K562 (cell line): Measurements from ENCODE around the gene CAMK2D.

Experiments used
- GATAD2B ChIP-seq: fragments of 450-650 bp; IDR thresholded peaks from 2 replicates; pipeline ENCODE4 v1.6.1; 2017; ENCODE audit warnings: mild to moderate bottlenecking, borderline replicate concordance
- POLR2AphosphoS5 ChIP-seq: IDR thresholded peaks from 2 replicates; pipeline ENCODE4 v1.6.1; 2011; ENCODE audit warnings: mild to moderate bottlenecking, low read depth, low read length, moderate library complexity; ENCODE audit not compliant: control insufficient read depth, insufficient read depth

DNA sequence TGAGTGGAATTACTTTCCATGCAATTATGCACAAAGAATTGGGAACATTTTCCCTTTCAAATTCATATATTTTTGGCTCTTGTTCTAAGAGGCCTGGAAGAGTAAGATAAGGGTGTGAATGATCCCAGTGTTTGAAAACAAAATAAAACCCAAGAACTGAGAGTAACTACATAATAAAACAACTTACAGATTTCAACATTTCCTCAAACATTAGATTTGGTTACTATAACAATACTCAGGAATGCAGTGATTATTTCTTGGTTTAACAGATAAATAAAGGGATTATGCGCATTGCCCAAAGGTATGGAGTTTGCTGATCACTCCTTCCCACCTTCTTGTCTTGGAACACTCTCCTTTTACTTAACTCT is 292.5 kb downstream of the CAMK2D start:
- TF ChIP-seq GATAD2B (no peak), POLR2AphosphoS5 (no peak)
